ENCODE data around the gene VRK3. TPM values are rescaled to one million over a fixed set of nuclear protein-coding genes. Genes with fewer than 3 reads are reported as not detected.
"Not testable (repeated sequence)": the region's sequence is repeated elsewhere in the genome, so short reads cannot be mapped to it uniquely, and the experiment has no call there.

Gene VRK3, protein sequence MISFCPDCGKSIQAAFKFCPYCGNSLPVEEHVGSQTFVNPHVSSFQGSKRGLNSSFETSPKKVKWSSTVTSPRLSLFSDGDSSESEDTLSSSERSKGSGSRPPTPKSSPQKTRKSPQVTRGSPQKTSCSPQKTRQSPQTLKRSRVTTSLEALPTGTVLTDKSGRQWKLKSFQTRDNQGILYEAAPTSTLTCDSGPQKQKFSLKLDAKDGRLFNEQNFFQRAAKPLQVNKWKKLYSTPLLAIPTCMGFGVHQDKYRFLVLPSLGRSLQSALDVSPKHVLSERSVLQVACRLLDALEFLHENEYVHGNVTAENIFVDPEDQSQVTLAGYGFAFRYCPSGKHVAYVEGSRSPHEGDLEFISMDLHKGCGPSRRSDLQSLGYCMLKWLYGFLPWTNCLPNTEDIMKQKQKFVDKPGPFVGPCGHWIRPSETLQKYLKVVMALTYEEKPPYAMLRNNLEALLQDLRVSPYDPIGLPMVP
- 27.7 and 34.3 TPM in 2 replicates for total RNA-seq (2014; rRNA removed; shearing (Covaris generic))

- DNase-seq, result peak; percentile 99
- no peaks in the 10 kb centered on the region for H3K27me3 ChIP-seq (ENCODE audit: control insufficient read depth, insufficient read depth, low read length)
- H3K4me3 ChIP-seq (ENCODE audit: insufficient read depth, low read depth, low read length), result peak within 1 kb of the TSS; percentile 94
- no peaks in the 10 kb centered on the region for H3K36me3 ChIP-seq (replicated peaks; ENCODE audit: control insufficient read depth, insufficient read depth, low read length)
Measured at GRCh38 chr19:50025022-50025793, at the start of gene VRK3. TSS of gene VRK3 (minus strand) at chr19:50025372. CDS start at chr19:50016162, 9,210 bp downstream.

- not testable (repeated sequence) for H3K36me3 ChIP-seq (replicated peaks; ENCODE audit: control insufficient read depth, insufficient read depth, low read length); H3K27me3 ChIP-seq (ENCODE audit: control insufficient read depth, insufficient read depth, low read length); H3K4me3 ChIP-seq (ENCODE audit: insufficient read depth, low read depth, low read length); DNase-seq
Measured at GRCh38 chr19:50068382-50068781, 43.2 kb upstream of the VRK3 start.

DNA sequence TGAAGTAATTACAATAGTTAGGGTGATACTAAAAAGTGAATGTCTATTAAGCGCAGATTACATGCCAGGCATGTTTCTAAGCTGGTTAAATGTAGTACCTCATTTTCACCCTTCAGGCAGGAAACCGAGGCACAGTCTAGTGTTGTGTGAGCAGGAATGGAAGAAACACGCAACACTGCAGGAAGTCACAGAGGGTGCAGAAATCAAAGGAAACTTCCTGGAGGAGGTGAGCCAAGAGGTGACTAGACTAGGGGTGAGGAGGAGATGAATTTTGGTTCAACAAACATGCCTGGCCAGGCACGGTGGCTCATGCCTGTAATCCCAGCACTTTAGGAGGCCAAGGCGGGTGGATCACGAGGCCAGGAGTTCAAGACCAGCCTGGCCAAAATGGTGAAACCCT is 42.4 kb upstream of the VRK3 start:
- no peak overlapping the region for H3K4me3 ChIP-seq (ENCODE audit: insufficient read depth, low read depth, low read length)
- no peaks in the 10 kb centered on the region for H3K36me3 ChIP-seq (replicated peaks; ENCODE audit: control insufficient read depth, insufficient read depth, low read length)
- DNase-seq, result no peak
- H3K27me3 ChIP-seq (ENCODE audit: control insufficient read depth, insufficient read depth, low read length), result no peaks in the 10 kb centered on the region

DNA sequence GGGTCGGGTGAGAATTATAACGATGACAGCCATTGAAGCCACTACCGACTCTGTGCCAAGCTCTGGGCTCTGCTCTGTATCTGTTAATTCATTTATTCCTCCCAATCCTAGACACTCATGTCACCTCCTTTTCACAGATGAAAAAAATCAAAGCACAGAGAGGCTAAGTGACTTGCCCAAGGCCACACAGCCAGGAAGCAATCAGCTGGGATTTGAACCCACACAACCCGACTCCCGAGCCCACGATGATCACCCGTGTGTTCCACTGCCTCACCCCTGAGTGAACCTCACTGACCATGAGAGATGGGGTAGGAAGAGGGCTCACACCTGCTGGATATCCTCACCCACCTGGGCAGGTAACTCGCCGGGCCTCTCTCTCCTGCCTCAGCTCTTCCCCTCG is 40.8 kb upstream of the VRK3 start:
- no peak for DNase-seq
- no peaks in the 10 kb centered on the region for H3K36me3 ChIP-seq (replicated peaks; ENCODE audit: control insufficient read depth, insufficient read depth, low read length)
- H3K27me3 ChIP-seq (ENCODE audit: control insufficient read depth, insufficient read depth, low read length), result no peaks in the 10 kb centered on the region
- H3K4me3 ChIP-seq (ENCODE audit: insufficient read depth, low read depth, low read length), result no peak overlapping the region

DNA sequence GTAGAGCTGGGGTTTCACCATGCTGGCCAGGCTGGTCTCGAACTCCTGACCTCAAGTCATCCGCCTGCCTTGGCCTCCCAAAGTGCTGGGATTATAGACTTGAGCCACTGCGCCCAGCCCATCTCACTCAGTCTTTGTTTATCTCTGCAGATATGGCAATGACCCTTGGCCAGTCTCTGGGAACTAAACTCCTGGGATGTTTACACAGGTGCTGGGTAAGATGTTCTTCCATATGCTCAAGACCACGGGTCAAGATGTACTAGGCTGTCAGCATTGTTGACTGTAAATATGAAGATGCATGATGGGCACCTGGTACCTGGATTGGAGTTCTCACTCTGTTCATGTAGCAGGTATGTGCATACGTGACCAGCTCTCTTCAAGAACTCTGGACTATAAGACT is 36.5 kb upstream of the VRK3 start:
- H3K36me3 ChIP-seq (replicated peaks; ENCODE audit: control insufficient read depth, insufficient read depth, low read length), result no peaks in the 10 kb centered on the region
- H3K27me3 ChIP-seq (ENCODE audit: control insufficient read depth, insufficient read depth, low read length), result no peaks in the 10 kb centered on the region
- no peak overlapping the region for H3K4me3 ChIP-seq (ENCODE audit: insufficient read depth, low read depth, low read length)
- no peak for DNase-seq

GRCh38 chr19:50060107-50060506 is 34.9 kb upstream of the VRK3 start:
- Histone ChIP-seq H3K27me3 (ENCODE audit: control insufficient read depth, insufficient read depth, low read length) (no peaks in the 10 kb centered on the region), H3K4me3 (ENCODE audit: insufficient read depth, low read depth, low read length) (no peak overlapping the region), H3K36me3 (replicated peaks; ENCODE audit: control insufficient read depth, insufficient read depth, low read length) (no peaks in the 10 kb centered on the region)
- DNase-seq, result no peak

- Histone ChIP-seq H3K36me3 (replicated peaks; ENCODE audit: control insufficient read depth, insufficient read depth, low read length) (no peaks in the 10 kb centered on the region), H3K4me3 (ENCODE audit: insufficient read depth, low read depth, low read length) (no peak overlapping the region), H3K27me3 (ENCODE audit: control insufficient read depth, insufficient read depth, low read length) (no peaks in the 10 kb centered on the region)
- DNase-seq, result no peak
Measured at GRCh38 chr19:50059045-50059444, 33.9 kb upstream of the VRK3 start.

DNA sequence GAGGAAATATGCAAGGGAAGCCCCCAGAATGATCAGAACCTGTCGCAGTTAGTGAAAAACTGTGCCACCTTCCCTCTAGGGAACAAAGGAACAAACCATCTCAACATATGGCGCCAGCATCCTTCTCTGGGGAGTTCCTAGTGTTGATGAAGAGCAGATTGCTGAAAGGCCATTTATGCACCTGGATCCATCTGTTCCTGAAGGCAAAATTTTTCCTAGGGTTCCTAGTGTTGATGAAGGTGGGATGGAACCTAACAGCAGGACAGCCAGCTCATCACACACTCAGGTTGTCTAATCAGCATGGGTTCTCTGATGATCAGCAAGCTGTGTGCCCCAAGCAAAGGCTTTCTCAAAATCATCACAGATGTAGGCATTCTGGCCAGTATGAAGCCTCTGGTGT is 33.3 kb upstream of the VRK3 start:
- no peak overlapping the region for H3K4me3 ChIP-seq (ENCODE audit: insufficient read depth, low read depth, low read length)
- no peaks in the 10 kb centered on the region for H3K36me3 ChIP-seq (replicated peaks; ENCODE audit: control insufficient read depth, insufficient read depth, low read length)
- no peaks in the 10 kb centered on the region for H3K27me3 ChIP-seq (ENCODE audit: control insufficient read depth, insufficient read depth, low read length)
- no peak for DNase-seq

- no peak for DNase-seq
- H3K36me3 ChIP-seq (replicated peaks; ENCODE audit: control insufficient read depth, insufficient read depth, low read length), result no peaks in the 10 kb centered on the region
- H3K27me3 ChIP-seq (ENCODE audit: control insufficient read depth, insufficient read depth, low read length), result no peaks in the 10 kb centered on the region
Measured at GRCh38 chr19:50053119-50053518, 27.9 kb upstream of the VRK3 start.

DNA sequence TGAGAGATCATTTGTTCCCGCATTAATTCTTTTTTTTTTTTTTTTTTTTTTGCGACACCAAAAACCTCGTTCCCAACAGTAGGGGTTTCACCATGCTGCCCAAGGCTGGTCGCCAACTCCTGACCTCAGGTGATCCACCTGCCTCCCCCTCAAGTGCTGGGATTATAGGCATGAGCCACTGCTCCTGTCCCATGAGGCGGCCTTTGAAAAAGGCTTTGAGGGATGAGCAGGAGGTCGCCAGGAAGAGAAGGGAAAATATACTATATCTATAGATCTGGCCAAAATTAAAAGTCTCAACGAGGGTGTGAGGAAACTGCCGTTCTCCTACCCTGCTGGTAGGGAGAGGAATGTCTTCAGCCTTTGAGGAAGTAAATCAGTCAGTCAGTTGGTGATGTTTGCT is 26.8 kb upstream of the VRK3 start:
- H3K27me3 ChIP-seq (ENCODE audit: control insufficient read depth, insufficient read depth, low read length), result no peaks in the 10 kb centered on the region
- H3K4me3 ChIP-seq (ENCODE audit: insufficient read depth, low read depth, low read length), result no peak overlapping the region
- H3K36me3 ChIP-seq (replicated peaks; ENCODE audit: control insufficient read depth, insufficient read depth, low read length), result no peaks in the 10 kb centered on the region; the same call in none of the 2 replicates
- DNase-seq, result no peak

More at GRCh38 chr19:50053119-50053518, 27.9 kb upstream of the VRK3 start:
- no peak overlapping the region for H3K4me3 ChIP-seq (ENCODE audit: insufficient read depth, low read depth, low read length)

GRCh38 chr19:50051228-50051895 is 26.2 kb upstream of the VRK3 start:
- H3K4me3 ChIP-seq (ENCODE audit: insufficient read depth, low read depth, low read length); H3K36me3 ChIP-seq (replicated peaks; ENCODE audit: control insufficient read depth, insufficient read depth, low read length); H3K27me3 ChIP-seq (ENCODE audit: control insufficient read depth, insufficient read depth, low read length); DNase-seq: not testable (repeated sequence)

- peaks cover 11% of the 10 kb centered on the region for H3K36me3 ChIP-seq (replicated peaks; ENCODE audit: control insufficient read depth, insufficient read depth, low read length)
- peak overlapping the region; percentile 28; the same call in 1 of the 2 replicates for H3K4me3 ChIP-seq (ENCODE audit: insufficient read depth, low read depth, low read length)
- H3K27me3 ChIP-seq (ENCODE audit: control insufficient read depth, insufficient read depth, low read length), result no peaks in the 10 kb centered on the region
- peak; percentile 93 for DNase-seq
Measured at GRCh38 chr19:50050406-50051227, 25.4 kb upstream of the VRK3 start.

DNA sequence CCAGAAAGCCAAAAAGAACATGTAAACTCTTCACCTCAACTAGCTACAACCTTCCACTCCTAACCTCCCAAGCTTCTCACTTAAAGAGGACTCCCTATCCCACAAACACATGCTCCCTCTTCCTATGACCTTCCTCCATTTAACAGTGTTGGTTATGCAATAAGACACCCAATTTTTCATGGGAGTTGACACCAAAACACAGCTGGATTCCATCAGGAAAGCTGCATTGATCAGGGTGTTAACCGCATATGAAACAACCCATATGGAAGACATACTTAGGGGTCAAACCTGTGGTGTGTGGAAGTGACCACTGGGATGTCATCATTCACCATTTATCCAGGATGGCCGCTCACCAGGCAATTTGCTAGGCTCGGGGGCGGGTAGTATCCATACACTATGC is 22.5 kb upstream of the VRK3 start:
- Histone ChIP-seq H3K36me3 (replicated peaks; ENCODE audit: control insufficient read depth, insufficient read depth, low read length) (peaks cover 33% of the 10 kb centered on the region), H3K4me3 (ENCODE audit: insufficient read depth, low read depth, low read length) (no peak overlapping the region), H3K27me3 (ENCODE audit: control insufficient read depth, insufficient read depth, low read length) (no peaks in the 10 kb centered on the region)
- DNase-seq, result no peak
